Skeletal muscle satellite cell (primary cell): ENCODE results near the gene HEBP1.

Experiments used
- H3K27me3 ChIP-seq: 2 replicates; pipeline ENCODE4 v1.7.0; 2013; ENCODE audit warnings: low read length; ENCODE audit not compliant: control insufficient read depth, insufficient read depth
- H3K36me3 ChIP-seq: 2 replicates; pipeline ENCODE4 v1.7.0; 2013; ENCODE audit warnings: mild to moderate bottlenecking, control low read depth, low read length; ENCODE audit not compliant: insufficient read depth
- H3K4me1 ChIP-seq: 2 replicates; pipeline ENCODE4 v1.7.0; 2013; ENCODE audit warnings: low read length; ENCODE audit not compliant: control insufficient read depth, insufficient read depth
- H3K4me2 ChIP-seq: 2 replicates; pipeline ENCODE4 v1.7.0; 2013; ENCODE audit warnings: mild to moderate bottlenecking, low read length
- H3K4me3 ChIP-seq: 2 replicates; pipeline ENCODE4 v1.7.0; 2013; ENCODE audit warnings: low read length
- H3K9ac ChIP-seq: 2 replicates; pipeline ENCODE4 v1.7.0; 2013; ENCODE audit warnings: mild to moderate bottlenecking, low read depth, low read length, moderate library complexity
- H3K9me3 ChIP-seq: replicated peaks from 2 replicates; pipeline ENCODE4 v1.7.0; 2013; ENCODE audit warnings: mild to moderate bottlenecking, control low read depth, low read length

Gene HEBP1

GRCh38 chr12:12965836-12966235, 34.2 kb downstream of the HEBP1 start:
- Histone ChIP-seq H3K9me3 (no peaks in the 10 kb centered on the region), H3K27me3 (no peaks in the 10 kb centered on the region), H3K4me2 (no peak overlapping the region), H3K4me1 (no peaks in the 10 kb centered on the region), H3K4me3 (no peak overlapping the region), H3K9ac (no peak overlapping the region), H3K36me3 (no peaks in the 10 kb centered on the region)

DNA sequence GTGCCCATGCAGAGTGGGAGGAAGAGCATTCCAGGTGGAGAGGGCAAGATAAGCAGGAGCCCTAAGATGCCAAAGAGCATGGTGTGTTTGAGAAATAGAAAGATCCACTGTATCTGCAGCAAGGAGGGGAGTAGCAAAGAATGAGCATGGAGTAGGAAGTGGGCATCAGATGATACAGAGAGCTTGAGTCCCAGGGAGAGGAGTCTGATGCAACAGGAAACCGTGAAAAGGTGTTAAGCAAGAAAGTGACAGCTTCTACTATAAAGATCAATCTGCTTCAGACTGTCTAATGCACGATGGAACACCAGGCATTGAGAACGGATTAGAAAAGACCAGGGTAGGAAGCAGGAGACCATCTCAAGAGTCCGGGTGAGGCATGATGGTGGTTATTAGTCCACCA, 35.8 kb downstream of the HEBP1 start:
- no peaks in the 10 kb centered on the region for H3K27me3 ChIP-seq
- H3K36me3 ChIP-seq = no peaks in the 10 kb centered on the region
- H3K9me3 ChIP-seq = no peaks in the 10 kb centered on the region
- no peak overlapping the region for H3K4me2 ChIP-seq
- no peak overlapping the region for H3K9ac ChIP-seq
- no peaks in the 10 kb centered on the region for H3K4me1 ChIP-seq
- no peak overlapping the region for H3K4me3 ChIP-seq

DNA sequence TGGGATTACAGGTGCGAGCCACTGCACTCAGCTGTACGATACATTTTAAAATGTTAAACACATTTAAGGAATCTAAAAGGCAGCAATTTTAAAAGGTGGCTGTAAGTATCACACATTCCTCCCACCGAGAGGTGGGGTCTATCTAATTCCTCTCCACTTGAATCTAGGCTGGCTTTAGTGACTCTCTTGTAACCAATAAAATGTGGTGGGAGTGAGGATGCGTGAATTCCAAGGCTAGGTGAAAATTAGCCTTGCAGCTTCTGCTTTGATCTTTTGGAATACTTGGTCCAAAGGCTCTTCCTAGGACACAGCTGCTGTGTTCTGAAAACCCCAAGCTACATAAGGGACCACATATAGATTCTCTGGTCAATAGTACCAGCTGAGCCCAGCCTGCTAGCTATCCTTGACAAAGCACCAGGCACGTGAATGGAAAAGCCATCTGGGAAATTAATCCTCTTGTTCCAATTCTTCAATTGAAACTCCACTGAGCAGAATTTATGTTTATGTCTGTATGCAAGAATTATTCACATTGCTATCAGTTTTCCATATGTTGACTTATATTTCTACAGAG, 39.3 kb downstream of the HEBP1 start:
- H3K36me3 ChIP-seq = no peaks in the 10 kb centered on the region

DNA sequence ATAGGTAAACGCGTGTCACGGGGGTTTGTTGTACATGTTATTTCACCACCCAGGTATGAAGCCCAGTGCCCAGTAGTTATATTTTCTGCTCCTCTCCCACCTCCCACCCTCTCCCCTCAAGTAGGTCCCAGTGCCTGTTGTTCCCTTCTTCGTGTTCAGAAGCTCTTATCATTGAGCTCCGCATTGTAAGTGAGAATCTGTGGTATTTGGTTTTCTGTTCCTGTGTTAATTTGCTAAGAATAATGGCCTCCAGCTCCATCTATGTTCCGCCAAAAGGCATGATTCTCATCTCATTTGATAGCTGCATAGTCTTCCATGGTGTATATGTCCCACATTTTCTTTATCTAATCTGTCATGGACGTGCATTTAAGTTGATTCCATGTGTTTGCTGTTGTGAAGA, 41.2 kb downstream of the HEBP1 start:
- Histone ChIP-seq H3K4me1 (peaks cover 4% of the 10 kb centered on the region), H3K9ac (no peak overlapping the region), H3K4me2 (no peak overlapping the region), H3K27me3 (no peaks in the 10 kb centered on the region), H3K36me3 (no peaks in the 10 kb centered on the region), H3K4me3 (no peak overlapping the region), H3K9me3 (no peaks in the 10 kb centered on the region)

More for the DNA sequence above, 39.3 kb downstream of the HEBP1 start:
- no peak overlapping the region for H3K4me3 ChIP-seq
- H3K4me1 ChIP-seq = no peaks in the 10 kb centered on the region
- no peaks in the 10 kb centered on the region for H3K27me3 ChIP-seq
- no peak overlapping the region for H3K4me2 ChIP-seq
- H3K9ac ChIP-seq = no peak overlapping the region
- no peaks in the 10 kb centered on the region for H3K9me3 ChIP-seq

DNA sequence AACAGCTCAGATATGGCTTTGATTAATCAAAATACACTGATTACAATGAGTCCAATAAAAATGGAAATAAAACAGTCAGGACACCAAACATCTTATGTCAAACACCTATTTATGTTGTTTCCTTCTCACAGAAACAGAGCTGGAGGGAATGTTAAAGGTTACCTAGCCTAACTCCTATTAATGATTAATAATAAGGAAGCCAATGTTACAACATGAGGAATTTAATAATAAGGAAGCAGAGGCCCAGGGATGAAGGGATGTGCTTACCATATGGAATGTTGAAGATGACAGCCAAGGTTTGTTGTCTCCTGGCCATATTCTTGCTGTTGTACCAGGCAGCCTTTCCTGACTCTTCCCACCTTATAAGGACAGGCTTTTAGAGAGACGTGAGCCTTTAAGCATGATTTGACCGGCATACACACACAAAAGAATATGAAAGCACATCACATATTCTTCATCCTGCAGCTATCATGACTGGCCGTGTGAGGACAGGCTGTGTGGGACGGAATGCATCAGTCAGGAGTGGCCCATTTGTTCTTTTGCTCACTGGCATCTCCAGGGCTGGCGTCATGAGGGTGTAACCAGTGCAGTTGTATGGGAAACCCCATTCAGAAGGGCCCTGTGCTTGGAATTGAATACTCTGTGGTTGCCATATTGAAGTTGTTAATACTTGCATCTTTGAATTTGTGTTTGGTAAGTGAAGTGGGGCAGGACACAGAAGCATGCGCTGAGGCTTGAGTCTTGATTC, 45.0 kb downstream of the HEBP1 start:
- H3K27me3 ChIP-seq = no peaks in the 10 kb centered on the region
- no peak overlapping the region for H3K9ac ChIP-seq
- H3K9me3 ChIP-seq = no peaks in the 10 kb centered on the region
- peaks cover 4% of the 10 kb centered on the region for H3K4me1 ChIP-seq
- no peak overlapping the region for H3K4me3 ChIP-seq
- H3K4me2 ChIP-seq = no peak overlapping the region
- H3K36me3 ChIP-seq = no peaks in the 10 kb centered on the region

DNA sequence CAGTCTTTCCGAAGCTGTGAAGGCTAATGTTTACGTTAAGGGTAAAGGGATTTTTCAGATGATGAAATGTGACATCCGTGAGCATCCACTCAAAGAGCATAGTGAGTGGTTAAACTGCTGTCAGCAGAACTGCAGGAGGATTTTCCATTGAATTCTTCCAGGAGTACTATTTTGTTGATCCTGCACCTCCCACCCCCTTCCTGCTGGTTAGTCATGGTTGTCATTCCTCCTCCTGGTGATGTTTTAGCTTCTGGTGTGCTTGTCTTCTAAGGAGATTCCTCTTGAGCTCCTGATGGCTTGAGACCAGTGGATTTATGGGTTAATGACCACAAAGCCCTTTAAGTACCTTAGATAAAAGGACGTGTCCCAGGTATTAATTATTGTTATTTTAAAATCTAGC, 45.7 kb downstream of the HEBP1 start:
- no peak overlapping the region for H3K4me2 ChIP-seq
- H3K36me3 ChIP-seq = no peaks in the 10 kb centered on the region
- H3K4me3 ChIP-seq = no peak overlapping the region
- no peaks in the 10 kb centered on the region for H3K27me3 ChIP-seq
- peaks cover 4% of the 10 kb centered on the region for H3K4me1 ChIP-seq
- no peaks in the 10 kb centered on the region for H3K9me3 ChIP-seq
- no peak overlapping the region for H3K9ac ChIP-seq

DNA sequence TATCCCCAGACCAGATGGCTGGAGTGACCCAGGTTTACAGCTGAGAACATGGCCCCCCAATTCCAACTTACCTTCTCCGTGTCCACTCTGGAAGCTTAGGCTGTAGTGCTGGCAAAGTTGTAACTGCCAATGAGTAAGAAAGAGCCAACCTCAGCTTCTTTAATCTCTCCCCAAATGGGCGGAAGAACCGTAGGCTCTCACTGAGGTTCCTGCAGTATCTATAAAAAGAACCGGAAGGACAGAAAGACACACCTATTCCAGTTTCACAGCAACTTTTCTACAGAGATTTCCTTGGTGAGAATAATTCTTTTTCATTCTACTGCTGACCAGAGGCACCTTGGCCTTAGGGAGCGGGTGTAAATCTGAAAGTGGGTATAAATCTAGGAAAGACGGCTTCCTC, 48.0 kb downstream of the HEBP1 start, which contains the start of gene GPRC5D:
TSS of gene GPRC5D (minus strand) at position 135 of the 400 bp plus-strand sequence. CDS start 1,786 bp downstream, outside the sequence.
- Histone ChIP-seq H3K27me3 (no peaks in the 10 kb centered on the region), H3K4me1 (peaks cover 4% of the 10 kb centered on the region), H3K9me3 (no peaks in the 10 kb centered on the region), H3K4me3 (no peak within 1 kb of the TSS), H3K4me2 (no peak within 1 kb of the TSS), H3K9ac (no peak within 1 kb of the TSS), H3K36me3 (no peaks in the 10 kb centered on the region)

- Histone ChIP-seq H3K4me2 (no peak overlapping the region), H3K9ac (no peak overlapping the region), H3K27me3 (no peaks in the 10 kb centered on the region), H3K4me1 (peaks cover 4% of the 10 kb centered on the region), H3K9me3 (no peaks in the 10 kb centered on the region), H3K36me3 (no peaks in the 10 kb centered on the region), H3K4me3 (no peak overlapping the region)
These were observed 48.6 kb downstream of the HEBP1 start for GRCh38 chr12:12951504-12951903.

DNA sequence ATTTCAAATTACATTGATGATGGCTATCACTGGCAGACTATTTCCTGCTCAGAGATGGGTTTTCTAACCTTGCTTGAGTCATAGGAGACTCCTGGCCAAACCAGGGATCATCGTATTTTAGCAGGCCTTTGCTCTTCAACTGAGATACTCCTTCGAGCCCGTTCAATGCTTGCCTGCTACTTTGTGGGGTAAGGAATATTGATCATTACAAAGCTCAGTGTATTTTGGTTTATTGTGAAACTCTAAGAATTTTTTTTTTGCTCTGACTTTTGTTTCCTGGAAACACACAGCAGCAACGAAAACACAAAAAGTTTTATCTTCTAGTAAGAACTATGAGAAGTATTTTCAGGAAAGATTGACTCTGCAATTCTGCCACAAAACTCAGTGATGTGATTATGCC, 52.2 kb downstream of the HEBP1 start:
- no peaks in the 10 kb centered on the region for H3K36me3 ChIP-seq
- no peak overlapping the region for H3K4me3 ChIP-seq
- H3K9ac ChIP-seq = no peak overlapping the region
- H3K9me3 ChIP-seq = no peaks in the 10 kb centered on the region
- no peaks in the 10 kb centered on the region for H3K4me1 ChIP-seq
- H3K27me3 ChIP-seq = no peaks in the 10 kb centered on the region
- no peak overlapping the region for H3K4me2 ChIP-seq

GRCh38 chr12:12946686-12947355, 53.2 kb downstream of the HEBP1 start:
- Histone ChIP-seq H3K4me2 (no peak overlapping the region), H3K36me3 (no peaks in the 10 kb centered on the region), H3K4me3 (no peak overlapping the region), H3K9ac (no peak overlapping the region), H3K27me3 (no peaks in the 10 kb centered on the region), H3K9me3 (no peaks in the 10 kb centered on the region), H3K4me1 (no peaks in the 10 kb centered on the region)

- Histone ChIP-seq H3K4me2 (no peak overlapping the region), H3K4me1 (no peaks in the 10 kb centered on the region), H3K36me3 (no peaks in the 10 kb centered on the region), H3K4me3 (no peak overlapping the region), H3K9ac (no peak overlapping the region), H3K27me3 (no peaks in the 10 kb centered on the region), H3K9me3 (no peaks in the 10 kb centered on the region)
These were observed 54.5 kb downstream of the HEBP1 start for GRCh38 chr12:12945591-12945990.
